Panc1 (cell line): ENCODE results near the gene SASH3. TPM values are rescaled to one million over a fixed set of nuclear protein-coding genes. Genes with fewer than 3 reads are reported as not detected.

Source experiments
- ATAC-seq: fragments of 200-7000 bp; cut with Tn5 transposase; 2 replicates; pipeline ENCODE4 v1.9.1; 2020; ENCODE audit warnings: mild to moderate bottlenecking, moderate library complexity
- BruUV-seq: library from RNA; stranded (reverse); fragments of 400-500 nt; replicated peaks from 2 replicates; lab custom pipeline; 2021; lab: Mats Ljungman, UMichigan
- CTCF ChIA-PET: fragments of 300-600 bp; sonication (Branson Sonifier 250); formaldehyde crosslinking; loops from one replicate; lab custom pipeline; 2022; ENCODE audit warnings: antibody characterized with exemption; lab: Charles Lee
- POLR2A ChIA-PET: fragments of 300-600 bp; sonication (Branson Sonifier 250); formaldehyde crosslinking; loops from one replicate; lab custom pipeline; 2022; ENCODE audit warnings: antibody characterized with exemption; lab: Charles Lee
- DNase-seq: peaks from one replicate; pipeline ENCODE4 v3.0.0-alpha.2; 2010; ENCODE audit warnings: low read depth, low spot score
- H3K27ac ChIP-seq: 2 replicates; pipeline ENCODE4 v1.5.1; 2011; ENCODE audit warnings: mild to moderate bottlenecking, low read length, inconsistent platforms
- H3K27me3 ChIP-seq: fragments of 200-500 bp; sonication (Bioruptor generic); 2 replicates; pipeline ENCODE4 v1.6.0; 2014; ENCODE audit warnings: low read length, inconsistent platforms; ENCODE audit not compliant: control insufficient read depth, insufficient read depth
- H3K36me3 ChIP-seq: fragments of 200-500 bp; sonication (Bioruptor generic); 2 replicates; pipeline ENCODE4 v1.5.1; 2014; ENCODE audit warnings: inconsistent platforms, mild to moderate bottlenecking, low read length, moderate library complexity; ENCODE audit not compliant: control insufficient read depth, insufficient read depth
- H3K4me1 ChIP-seq: 2 replicates; pipeline ENCODE4 v1.5.1; 2011; ENCODE audit warnings: inconsistent platforms, mild to moderate bottlenecking, low read length, moderate library complexity; ENCODE audit not compliant: control insufficient read depth, insufficient read depth
- H3K4me3 ChIP-seq, 2 experiments: 2 replicates each; pipeline ENCODE4 v1.5.1; 2011 to 2012; ENCODE audit warnings: low read depth in 2 of 2, low read length in 2 of 2, mild to moderate bottlenecking in 2 of 2, inconsistent platforms in 1 of 2, moderate library complexity in 1 of 2
- H3K9me3 ChIP-seq: fragments of 200-500 bp; sonication (Bioruptor generic); 2 replicates; pipeline ENCODE4 v1.5.1; 2014; ENCODE audit warnings: low read depth, mild to moderate bottlenecking, inconsistent platforms, low read length, moderate library complexity; ENCODE audit not compliant: control insufficient read depth, insufficient read depth
- POLR2AphosphoS5 ChIP-seq: IDR thresholded peaks from 2 replicates; pipeline ENCODE4 v1.6.1; 2012; ENCODE audit warnings: mild to moderate bottlenecking, low read depth, low read length, moderate library complexity
- SIN3A ChIP-seq: IDR thresholded peaks from 2 replicates; pipeline ENCODE4 v1.6.1; 2012; ENCODE audit warnings: low read depth, mild to moderate bottlenecking, low read length, moderate library complexity, borderline replicate concordance; ENCODE audit not compliant: insufficient read depth
- TCF7L2 ChIP-seq: IDR thresholded peaks from 2 replicates; pipeline ENCODE4 v1.6.1; 2011; ENCODE audit warnings: mild to moderate bottlenecking, low read depth, low read length, inconsistent platforms
- in situ Hi-C: cut with HindIII; loops from 2 replicates; pipeline ENCODE4 v1.10.0; 2016; ENCODE audit warnings: low sequenced_read_pairs, low pct_unique_long_range_greater_than_20kb
- intact Hi-C: fragments of 100-400 bp; cut with micrococcal nuclease; formaldehyde crosslinking; loops from one replicate; pipeline ENCODE4 v1.10.0; 2022; ENCODE audit not compliant: unreplicated experiment
- total RNA-seq: library from RNA; stranded (reverse); gene quantifications from one replicate; pipeline ENCODE4 v1.2.1, GENCODE V29; 2021; ENCODE audit not compliant: unreplicated experiment
- TF ChIP-seq, protein P1 (sequence below): fragments of 450-650 bp; IDR thresholded peaks from 2 replicates; pipeline ENCODE4 v1.5.1; 2017; ENCODE audit warnings: mild to moderate bottlenecking
- TF ChIP-seq, protein P2 (sequence below), 2 experiments: IDR thresholded peaks; 2 replicates each; pipeline ENCODE4 v1.6.1; 2011 to 2012; ENCODE audit warnings: low read depth in 2 of 2, control low read depth in 1 of 2, low read length in 1 of 2, mild to moderate bottlenecking in 1 of 2, moderate library complexity in 1 of 2; ENCODE audit not compliant: insufficient read depth in 1 of 2

Gene SASH3
- total RNA-seq, 1 experiment from 2014 or later: 0.33 TPM

DNA sequence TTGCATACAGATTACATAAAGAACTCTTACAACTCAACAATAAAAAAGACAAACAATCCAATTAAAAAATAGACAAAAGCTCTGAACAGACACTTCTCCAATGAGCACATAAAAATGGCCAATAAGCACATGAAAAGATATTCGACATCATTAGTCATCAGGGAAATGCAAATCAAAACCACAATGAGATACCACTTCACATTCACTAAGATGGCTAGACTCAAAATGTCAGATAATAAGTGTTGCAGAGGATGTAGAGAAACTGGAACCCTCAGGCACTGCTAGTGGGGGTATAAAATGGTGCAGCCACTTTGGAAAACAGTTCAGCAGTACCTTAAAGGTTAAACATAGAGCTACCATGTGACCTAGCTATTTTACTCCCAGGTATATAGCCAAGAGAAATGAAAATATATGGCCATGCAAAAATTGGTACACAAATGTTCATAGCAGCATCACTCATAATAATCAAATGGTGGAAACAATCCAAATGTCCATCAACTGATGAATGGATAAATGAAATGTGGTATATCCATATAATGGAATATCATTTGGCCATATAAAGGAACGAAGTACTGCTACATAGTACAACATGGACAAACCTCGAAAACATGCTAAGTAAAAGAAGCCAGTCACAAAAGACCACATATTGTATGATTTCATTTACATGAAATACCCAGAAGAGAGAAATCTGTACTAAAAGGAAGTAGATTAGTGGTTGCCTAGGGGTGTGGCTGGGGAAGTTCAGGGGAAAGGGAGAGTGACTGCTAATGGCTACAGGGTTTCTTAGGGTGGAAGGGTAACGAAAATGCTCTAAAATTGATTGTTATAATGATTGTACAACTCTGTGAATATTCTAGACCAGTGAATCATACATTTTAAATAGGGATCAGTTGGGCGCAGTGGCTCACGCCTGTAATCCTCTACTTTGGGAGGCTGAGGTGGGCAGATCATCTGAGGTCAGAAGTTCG lies 29.4 kb downstream of the SASH3 start:
- ATAC-seq (no peak), DNase-seq (no peak)
- H3K4me3 ChIP-seq: no peak overlapping the region
- H3K27me3 ChIP-seq: no peaks in the 10 kb centered on the region
- TF ChIP-seq POLR2AphosphoS5 (no peak), SIN3A (no peak), TCF7L2 (no peak)
- TF ChIP-seq, protein P1, sequence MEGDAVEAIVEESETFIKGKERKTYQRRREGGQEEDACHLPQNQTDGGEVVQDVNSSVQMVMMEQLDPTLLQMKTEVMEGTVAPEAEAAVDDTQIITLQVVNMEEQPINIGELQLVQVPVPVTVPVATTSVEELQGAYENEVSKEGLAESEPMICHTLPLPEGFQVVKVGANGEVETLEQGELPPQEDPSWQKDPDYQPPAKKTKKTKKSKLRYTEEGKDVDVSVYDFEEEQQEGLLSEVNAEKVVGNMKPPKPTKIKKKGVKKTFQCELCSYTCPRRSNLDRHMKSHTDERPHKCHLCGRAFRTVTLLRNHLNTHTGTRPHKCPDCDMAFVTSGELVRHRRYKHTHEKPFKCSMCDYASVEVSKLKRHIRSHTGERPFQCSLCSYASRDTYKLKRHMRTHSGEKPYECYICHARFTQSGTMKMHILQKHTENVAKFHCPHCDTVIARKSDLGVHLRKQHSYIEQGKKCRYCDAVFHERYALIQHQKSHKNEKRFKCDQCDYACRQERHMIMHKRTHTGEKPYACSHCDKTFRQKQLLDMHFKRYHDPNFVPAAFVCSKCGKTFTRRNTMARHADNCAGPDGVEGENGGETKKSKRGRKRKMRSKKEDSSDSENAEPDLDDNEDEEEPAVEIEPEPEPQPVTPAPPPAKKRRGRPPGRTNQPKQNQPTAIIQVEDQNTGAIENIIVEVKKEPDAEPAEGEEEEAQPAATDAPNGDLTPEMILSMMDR: no peak
- TF ChIP-seq, protein P2, sequence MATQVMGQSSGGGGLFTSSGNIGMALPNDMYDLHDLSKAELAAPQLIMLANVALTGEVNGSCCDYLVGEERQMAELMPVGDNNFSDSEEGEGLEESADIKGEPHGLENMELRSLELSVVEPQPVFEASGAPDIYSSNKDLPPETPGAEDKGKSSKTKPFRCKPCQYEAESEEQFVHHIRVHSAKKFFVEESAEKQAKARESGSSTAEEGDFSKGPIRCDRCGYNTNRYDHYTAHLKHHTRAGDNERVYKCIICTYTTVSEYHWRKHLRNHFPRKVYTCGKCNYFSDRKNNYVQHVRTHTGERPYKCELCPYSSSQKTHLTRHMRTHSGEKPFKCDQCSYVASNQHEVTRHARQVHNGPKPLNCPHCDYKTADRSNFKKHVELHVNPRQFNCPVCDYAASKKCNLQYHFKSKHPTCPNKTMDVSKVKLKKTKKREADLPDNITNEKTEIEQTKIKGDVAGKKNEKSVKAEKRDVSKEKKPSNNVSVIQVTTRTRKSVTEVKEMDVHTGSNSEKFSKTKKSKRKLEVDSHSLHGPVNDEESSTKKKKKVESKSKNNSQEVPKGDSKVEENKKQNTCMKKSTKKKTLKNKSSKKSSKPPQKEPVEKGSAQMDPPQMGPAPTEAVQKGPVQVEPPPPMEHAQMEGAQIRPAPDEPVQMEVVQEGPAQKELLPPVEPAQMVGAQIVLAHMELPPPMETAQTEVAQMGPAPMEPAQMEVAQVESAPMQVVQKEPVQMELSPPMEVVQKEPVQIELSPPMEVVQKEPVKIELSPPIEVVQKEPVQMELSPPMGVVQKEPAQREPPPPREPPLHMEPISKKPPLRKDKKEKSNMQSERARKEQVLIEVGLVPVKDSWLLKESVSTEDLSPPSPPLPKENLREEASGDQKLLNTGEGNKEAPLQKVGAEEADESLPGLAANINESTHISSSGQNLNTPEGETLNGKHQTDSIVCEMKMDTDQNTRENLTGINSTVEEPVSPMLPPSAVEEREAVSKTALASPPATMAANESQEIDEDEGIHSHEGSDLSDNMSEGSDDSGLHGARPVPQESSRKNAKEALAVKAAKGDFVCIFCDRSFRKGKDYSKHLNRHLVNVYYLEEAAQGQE (IDR thresholded peaks at IDR 0.05; ENCODE audit: insufficient read depth in 1 of 2, low read depth in 2 of 2, low read length in 1 of 2): no peak
- H3K36me3 ChIP-seq: no peaks in the 10 kb centered on the region
- intact Hi-C loops: no loop called here
- H3K27ac ChIP-seq: no peak overlapping the region
- CTCF ChIA-PET: no interaction called here
- in situ Hi-C loops: no loop called here
- no peaks in the 10 kb centered on the region for H3K4me1 ChIP-seq
- no peaks in the 10 kb centered on the region for H3K9me3 ChIP-seq
- no TSS peak for BruUV-seq
- POLR2A ChIA-PET: no interaction called here

GRCh38 chrX:129813662-129814368 lies 34.1 kb downstream of the SASH3 start:
- ChIA-PET POLR2A (no interaction called here), CTCF (no interaction called here)
- no peak for ATAC-seq
- Histone ChIP-seq H3K4me1 (no peaks in the 10 kb centered on the region), H3K27ac (no peak overlapping the region), H3K36me3 (no peaks in the 10 kb centered on the region), H3K4me3 (no peak overlapping the region), H3K9me3 (no peaks in the 10 kb centered on the region), H3K27me3 (no peaks in the 10 kb centered on the region)
- BruUV-seq: no TSS peak
- in situ Hi-C loops: no loop called here
- intact Hi-C loops: no loop called here
- no peak for DNase-seq
- no peak for TF ChIP-seq SIN3A
- TF ChIP-seq TCF7L2: no peak
- TF ChIP-seq, protein P1: no peak
- TF ChIP-seq, protein P2 (IDR thresholded peaks at IDR 0.05; ENCODE audit: insufficient read depth in 1 of 2, low read depth in 2 of 2, low read length in 1 of 2): no peak
- no peak for TF ChIP-seq POLR2AphosphoS5
